IPS-18a (cell line): ENCODE measurements around the gene TRHDE.

Source experiments
- H3K27ac ChIP-seq: one replicate; pipeline ENCODE4 v1.5.1; 2013; ENCODE audit warnings: low read length
- H3K27me3 ChIP-seq: one replicate; pipeline ENCODE4 v1.6.1; 2013; ENCODE audit warnings: mild to moderate bottlenecking, low read length; ENCODE audit not compliant: control insufficient read depth, insufficient read depth
- H3K36me3 ChIP-seq: one replicate; pipeline ENCODE4 v1.6.1; 2013; ENCODE audit warnings: low read depth, low read length; ENCODE audit not compliant: control insufficient read depth
- H3K4me1 ChIP-seq: one replicate; pipeline ENCODE4 v1.6.1; 2013; ENCODE audit warnings: low read depth, low read length; ENCODE audit not compliant: control insufficient read depth
- H3K4me3 ChIP-seq: one replicate; pipeline ENCODE4 v1.5.1; 2013; ENCODE audit warnings: low read length
- H3K9ac ChIP-seq: one replicate; pipeline ENCODE4 v1.6.1; 2013; ENCODE audit warnings: mild to moderate bottlenecking, low read length, moderate library complexity
- H3K9me3 ChIP-seq: one replicate; pipeline ENCODE4 v1.6.1; 2013; ENCODE audit warnings: low read depth, low read length; ENCODE audit not compliant: control insufficient read depth

The TRHDE gene

GRCh38 chr12:72323881-72324280 lies 51.7 kb downstream of the TRHDE start:
- H3K27ac ChIP-seq = no peak overlapping the region
- H3K4me3 ChIP-seq = no peak overlapping the region
- H3K4me1 ChIP-seq = no peaks in the 10 kb centered on the region
- no peaks in the 10 kb centered on the region for H3K36me3 ChIP-seq
- no peak overlapping the region for H3K9ac ChIP-seq
- no peaks in the 10 kb centered on the region for H3K27me3 ChIP-seq
- no peaks in the 10 kb centered on the region for H3K9me3 ChIP-seq

GRCh38 chr12:72330301-72330700 lies 58.1 kb downstream of the TRHDE start:
- no peaks in the 10 kb centered on the region for H3K4me1 ChIP-seq
- no peak overlapping the region for H3K4me3 ChIP-seq
- H3K27me3 ChIP-seq = no peaks in the 10 kb centered on the region
- H3K27ac ChIP-seq = no peak overlapping the region
- H3K9me3 ChIP-seq = no peaks in the 10 kb centered on the region
- no peak overlapping the region for H3K9ac ChIP-seq
- no peaks in the 10 kb centered on the region for H3K36me3 ChIP-seq

- Histone ChIP-seq H3K27me3 (no peaks in the 10 kb centered on the region), H3K9me3 (no peaks in the 10 kb centered on the region), H3K4me1 (no peaks in the 10 kb centered on the region), H3K9ac (no peak overlapping the region), H3K27ac (no peak overlapping the region), H3K4me3 (no peak overlapping the region), H3K36me3 (no peaks in the 10 kb centered on the region)
Observed at GRCh38 chr12:72330784-72331183, 58.6 kb downstream of the TRHDE start.

GRCh38 chr12:72337382-72337781 lies 65.2 kb downstream of the TRHDE start:
- H3K4me1 ChIP-seq = no peaks in the 10 kb centered on the region
- no peak overlapping the region for H3K4me3 ChIP-seq
- no peaks in the 10 kb centered on the region for H3K36me3 ChIP-seq
- H3K9me3 ChIP-seq = no peaks in the 10 kb centered on the region
- no peak overlapping the region for H3K9ac ChIP-seq
- H3K27me3 ChIP-seq = no peaks in the 10 kb centered on the region
- no peak overlapping the region for H3K27ac ChIP-seq

GRCh38 chr12:72337946-72338345 lies 65.8 kb downstream of the TRHDE start:
- no peak overlapping the region for H3K9ac ChIP-seq
- no peaks in the 10 kb centered on the region for H3K4me1 ChIP-seq
- no peak overlapping the region for H3K4me3 ChIP-seq
- H3K27me3 ChIP-seq = no peaks in the 10 kb centered on the region
- H3K36me3 ChIP-seq = no peaks in the 10 kb centered on the region
- no peaks in the 10 kb centered on the region for H3K9me3 ChIP-seq
- H3K27ac ChIP-seq = no peak overlapping the region

GRCh38 chr12:72338437-72338836 lies 66.3 kb downstream of the TRHDE start:
- Histone ChIP-seq H3K4me1 (no peaks in the 10 kb centered on the region), H3K27me3 (no peaks in the 10 kb centered on the region), H3K36me3 (no peaks in the 10 kb centered on the region), H3K9me3 (no peaks in the 10 kb centered on the region), H3K4me3 (no peak overlapping the region), H3K9ac (no peak overlapping the region), H3K27ac (no peak overlapping the region)

- H3K36me3 ChIP-seq = no peaks in the 10 kb centered on the region
- H3K4me3 ChIP-seq = no peak overlapping the region
- no peaks in the 10 kb centered on the region for H3K27me3 ChIP-seq
- H3K27ac ChIP-seq = no peak overlapping the region
- no peaks in the 10 kb centered on the region for H3K4me1 ChIP-seq
- H3K9ac ChIP-seq = no peak overlapping the region
- no peaks in the 10 kb centered on the region for H3K9me3 ChIP-seq
Observed at GRCh38 chr12:72346363-72346944, 74.3 kb downstream of the TRHDE start.

GRCh38 chr12:72349491-72349890 lies 77.3 kb downstream of the TRHDE start:
- Histone ChIP-seq H3K9ac (no peak overlapping the region), H3K27ac (no peak overlapping the region), H3K27me3 (no peaks in the 10 kb centered on the region), H3K36me3 (no peaks in the 10 kb centered on the region), H3K4me1 (no peaks in the 10 kb centered on the region), H3K9me3 (no peaks in the 10 kb centered on the region), H3K4me3 (no peak overlapping the region)

- H3K27ac ChIP-seq = no peak overlapping the region
- H3K36me3 ChIP-seq = no peaks in the 10 kb centered on the region
- no peaks in the 10 kb centered on the region for H3K27me3 ChIP-seq
- H3K4me3 ChIP-seq = no peak overlapping the region
- H3K4me1 ChIP-seq = no peaks in the 10 kb centered on the region
- H3K9me3 ChIP-seq = no peaks in the 10 kb centered on the region
- no peak overlapping the region for H3K9ac ChIP-seq
Observed at GRCh38 chr12:72359416-72359815, 87.2 kb downstream of the TRHDE start.

GRCh38 chr12:72365151-72365550 lies 93.0 kb downstream of the TRHDE start:
- Histone ChIP-seq H3K4me3 (no peak overlapping the region), H3K27ac (no peak overlapping the region), H3K9ac (no peak overlapping the region), H3K9me3 (no peaks in the 10 kb centered on the region), H3K36me3 (no peaks in the 10 kb centered on the region), H3K4me1 (no peaks in the 10 kb centered on the region), H3K27me3 (no peaks in the 10 kb centered on the region)

- Histone ChIP-seq H3K36me3 (no peaks in the 10 kb centered on the region), H3K4me3 (no peak overlapping the region), H3K27ac (no peak overlapping the region), H3K9ac (no peak overlapping the region), H3K9me3 (no peaks in the 10 kb centered on the region), H3K4me1 (no peaks in the 10 kb centered on the region), H3K27me3 (no peaks in the 10 kb centered on the region)
Observed at GRCh38 chr12:72366255-72366654, 94.1 kb downstream of the TRHDE start.

- no peaks in the 10 kb centered on the region for H3K27me3 ChIP-seq
- no peaks in the 10 kb centered on the region for H3K36me3 ChIP-seq
- H3K4me1 ChIP-seq = no peaks in the 10 kb centered on the region
- H3K27ac ChIP-seq = no peak overlapping the region
- H3K9me3 ChIP-seq = no peaks in the 10 kb centered on the region
- H3K4me3 ChIP-seq = no peak overlapping the region
- no peak overlapping the region for H3K9ac ChIP-seq
Observed at GRCh38 chr12:72368298-72368697, 96.1 kb downstream of the TRHDE start.
